ENCODE measurements around the gene KCND2.

The KCND2 gene

DNA sequence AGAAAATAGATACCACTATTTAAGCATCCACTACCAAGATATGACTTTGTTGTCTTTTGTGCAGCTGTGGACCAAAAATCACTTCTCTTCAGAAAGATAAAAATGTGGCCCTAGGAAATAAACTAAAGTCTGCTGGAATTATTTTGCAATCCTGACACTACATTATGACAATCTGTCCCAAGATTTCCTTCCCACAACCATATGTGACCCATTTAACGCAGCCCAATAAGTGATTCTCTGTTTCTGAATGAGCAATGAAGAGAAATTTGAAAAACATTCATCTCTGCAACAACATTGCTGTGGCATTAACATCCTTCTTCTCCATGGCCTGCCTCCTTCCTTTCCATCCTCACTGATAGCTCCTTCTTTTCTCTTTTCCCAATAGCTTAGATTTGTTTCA is 373.0 kb downstream of the KCND2 start:
- DNase-seq (ENCODE audit: low read depth) = no peak
- TF ChIP-seq, protein P1, sequence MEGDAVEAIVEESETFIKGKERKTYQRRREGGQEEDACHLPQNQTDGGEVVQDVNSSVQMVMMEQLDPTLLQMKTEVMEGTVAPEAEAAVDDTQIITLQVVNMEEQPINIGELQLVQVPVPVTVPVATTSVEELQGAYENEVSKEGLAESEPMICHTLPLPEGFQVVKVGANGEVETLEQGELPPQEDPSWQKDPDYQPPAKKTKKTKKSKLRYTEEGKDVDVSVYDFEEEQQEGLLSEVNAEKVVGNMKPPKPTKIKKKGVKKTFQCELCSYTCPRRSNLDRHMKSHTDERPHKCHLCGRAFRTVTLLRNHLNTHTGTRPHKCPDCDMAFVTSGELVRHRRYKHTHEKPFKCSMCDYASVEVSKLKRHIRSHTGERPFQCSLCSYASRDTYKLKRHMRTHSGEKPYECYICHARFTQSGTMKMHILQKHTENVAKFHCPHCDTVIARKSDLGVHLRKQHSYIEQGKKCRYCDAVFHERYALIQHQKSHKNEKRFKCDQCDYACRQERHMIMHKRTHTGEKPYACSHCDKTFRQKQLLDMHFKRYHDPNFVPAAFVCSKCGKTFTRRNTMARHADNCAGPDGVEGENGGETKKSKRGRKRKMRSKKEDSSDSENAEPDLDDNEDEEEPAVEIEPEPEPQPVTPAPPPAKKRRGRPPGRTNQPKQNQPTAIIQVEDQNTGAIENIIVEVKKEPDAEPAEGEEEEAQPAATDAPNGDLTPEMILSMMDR (IDR thresholded peaks at IDR 0.05; ENCODE audit: low read length, missing control alignments) = no peak
- no peak overlapping the region for H3K4me3 ChIP-seq (replicated peaks; ENCODE audit: low read depth, low read length)

DNA sequence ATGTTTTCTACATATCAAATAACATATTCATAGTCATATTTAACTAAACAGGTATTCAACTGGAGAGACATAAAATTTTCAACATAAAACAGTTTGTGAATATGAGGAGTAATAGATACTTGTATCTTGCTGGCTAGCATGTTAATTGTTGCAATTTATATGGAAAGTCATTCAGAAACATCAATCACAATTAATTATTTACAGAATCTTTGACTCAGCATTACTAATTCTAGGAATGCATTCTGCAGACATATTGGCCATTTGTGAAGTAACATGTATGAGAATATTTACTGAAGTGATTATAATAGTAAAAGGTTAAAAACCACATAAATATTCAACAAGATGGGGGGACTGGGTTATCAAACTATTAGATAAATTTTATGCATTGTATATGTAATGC is 381.3 kb downstream of the KCND2 start:
- DNase-seq (ENCODE audit: low read depth) = no peak
- TF ChIP-seq, protein P1 (IDR thresholded peaks at IDR 0.05; ENCODE audit: low read length, missing control alignments) = no peak

DNA sequence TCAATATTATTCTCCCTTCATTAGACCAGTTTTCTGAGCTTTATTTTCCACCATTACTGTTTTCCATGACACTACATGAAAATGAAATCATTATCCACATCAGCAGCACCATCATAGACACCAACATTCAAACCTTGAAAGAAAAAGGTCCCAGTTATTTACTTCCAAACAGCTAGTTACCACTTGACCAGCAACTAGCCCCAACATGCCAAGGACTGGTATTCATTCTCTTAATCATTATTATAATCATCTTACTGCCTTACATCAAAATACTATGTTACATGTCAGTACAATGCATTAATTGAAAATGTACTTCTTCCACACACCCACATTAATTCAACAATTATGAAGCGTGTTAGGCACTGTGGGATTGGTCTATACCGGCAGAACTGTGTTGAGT is 385.5 kb downstream of the KCND2 start:
- no peak overlapping the region for H3K4me3 ChIP-seq (replicated peaks; ENCODE audit: low read depth, low read length)
- DNase-seq (ENCODE audit: low read depth) = no peak
- TF ChIP-seq, protein P1 (IDR thresholded peaks at IDR 0.05; ENCODE audit: low read length, missing control alignments) = no peak

More for the DNA sequence above, 381.3 kb downstream of the KCND2 start:
- no peak overlapping the region for H3K4me3 ChIP-seq (replicated peaks; ENCODE audit: low read depth, low read length)

DNA sequence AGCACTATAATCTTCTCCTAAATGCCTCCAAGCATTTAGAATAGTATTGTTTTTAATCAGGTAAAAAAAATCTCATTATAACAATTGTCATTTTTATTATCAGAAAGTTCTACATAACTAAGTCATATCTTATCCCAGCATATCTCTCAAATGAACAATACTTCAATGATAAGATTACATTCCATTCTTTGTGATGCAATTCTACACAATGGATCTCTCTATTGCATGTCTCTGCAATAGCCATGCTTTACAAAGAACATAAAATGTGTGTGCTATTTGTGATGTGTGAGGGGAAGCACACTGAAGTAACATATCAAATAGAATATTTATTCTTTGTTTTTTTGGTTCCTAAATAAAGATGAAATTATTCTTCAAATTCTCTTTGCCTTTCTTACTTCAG is 389.3 kb downstream of the KCND2 start:
- peak; percentile 29 for DNase-seq (ENCODE audit: low read depth)
- no peak overlapping the region for H3K4me3 ChIP-seq (replicated peaks; ENCODE audit: low read depth, low read length)
- TF ChIP-seq, protein P1 (IDR thresholded peaks at IDR 0.05; ENCODE audit: low read length, missing control alignments) = no peak

DNA sequence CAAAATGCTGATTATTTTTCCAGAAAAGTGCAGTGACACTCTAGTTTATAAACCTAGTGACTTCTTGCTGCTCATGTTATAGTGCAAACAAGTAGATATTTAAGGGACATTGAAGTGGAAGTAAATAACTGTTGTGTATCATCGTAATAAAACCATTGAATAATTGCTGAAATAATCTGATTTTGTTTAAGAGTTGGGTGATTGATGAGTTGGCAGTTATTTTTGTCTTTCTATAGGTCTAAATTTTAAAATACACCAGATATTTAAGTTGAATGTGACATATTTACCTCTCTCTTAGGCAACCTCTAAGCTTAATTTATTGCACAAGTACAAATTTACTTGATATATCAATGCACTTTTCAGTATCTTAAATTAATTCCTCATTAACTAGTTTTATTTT is 392.1 kb downstream of the KCND2 start:
- TF ChIP-seq, protein P1 (IDR thresholded peaks at IDR 0.05; ENCODE audit: low read length, missing control alignments) = no peak
- no peak overlapping the region for H3K4me3 ChIP-seq (replicated peaks; ENCODE audit: low read depth, low read length)
- DNase-seq (ENCODE audit: low read depth) = no peak

DNA sequence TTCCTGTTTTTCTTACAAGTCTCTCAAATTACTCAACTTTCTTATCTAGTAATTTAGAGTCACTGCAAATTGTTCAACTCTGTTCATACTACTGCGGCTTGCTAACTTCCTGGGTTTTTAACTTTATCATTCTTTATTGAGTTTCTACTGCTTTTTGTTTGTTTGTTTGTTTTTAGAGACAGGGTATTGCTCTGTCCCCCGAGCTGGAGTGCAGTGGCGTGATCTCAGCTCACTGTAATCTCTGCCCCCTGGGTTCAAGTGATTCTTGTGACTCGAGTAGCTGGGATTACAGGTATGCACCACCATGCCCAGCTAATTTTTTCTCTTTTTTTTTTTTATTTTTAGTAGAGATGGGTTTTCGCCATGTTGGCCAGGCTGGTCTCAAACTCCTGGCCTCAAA is 402.1 kb downstream of the KCND2 start:
- TF ChIP-seq, protein P1 (IDR thresholded peaks at IDR 0.05; ENCODE audit: low read length, missing control alignments) = no peak
- no peak overlapping the region for H3K4me3 ChIP-seq (replicated peaks; ENCODE audit: low read depth, low read length)
- DNase-seq (ENCODE audit: low read depth) = no peak

DNA sequence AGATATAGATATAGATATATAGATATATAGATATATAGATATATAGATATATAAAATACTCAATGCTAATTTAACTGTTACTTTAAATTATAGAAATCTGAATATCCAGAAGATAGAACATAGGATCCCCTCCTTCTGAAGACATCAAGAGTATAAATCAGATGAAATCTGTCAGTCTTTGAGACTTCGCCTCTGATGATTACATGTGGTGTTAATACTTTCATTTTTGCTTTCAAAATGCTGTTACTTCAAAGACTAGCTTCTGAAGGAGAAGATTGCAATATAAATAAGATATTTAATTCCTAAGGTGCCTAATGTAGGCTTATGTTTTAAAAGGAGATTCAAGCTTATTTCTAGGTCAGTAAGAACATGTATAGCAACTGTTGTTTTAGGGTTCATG is 404.6 kb downstream of the KCND2 start:
- TF ChIP-seq, protein P1 (IDR thresholded peaks at IDR 0.05; ENCODE audit: low read length, missing control alignments) = no peak
- DNase-seq (ENCODE audit: low read depth) = no peak
- no peak overlapping the region for H3K4me3 ChIP-seq (replicated peaks; ENCODE audit: low read depth, low read length)
